Nephron (organoid): ENCODE results near the gene LRIG2.

Experiments
- H3K27ac Mint-ChIP-seq, 3 experiments: 2 replicates each; pipeline ENCODE4 v1.8.0; 2020; ENCODE audit warnings: mixed read lengths in 3 of 3, mild to moderate bottlenecking in 2 of 3, moderate library complexity in 1 of 3
- H3K27me3 Mint-ChIP-seq: 2 replicates; pipeline ENCODE4 v1.8.0; 2021; ENCODE audit warnings: low read depth, mild to moderate bottlenecking, moderate library complexity, mixed read lengths
- H3K36me3 Mint-ChIP-seq: 2 replicates; pipeline ENCODE4 v1.8.0; 2020; ENCODE audit warnings: low read depth, mixed read lengths
- H3K4me1 Mint-ChIP-seq: 2 replicates; pipeline ENCODE4 v1.8.0; 2020; ENCODE audit warnings: mixed read lengths
- H3K4me3 Mint-ChIP-seq, 3 experiments: 2 replicates each; pipeline ENCODE4 v1.8.0; 2020; ENCODE audit warnings: mild to moderate bottlenecking in 3 of 3, mixed read lengths in 3 of 3, moderate library complexity in 2 of 3
- H3K9me3 Mint-ChIP-seq: 2 replicates; pipeline ENCODE4 v1.8.0; 2020; ENCODE audit warnings: mixed read lengths
- CTCF ChIP-seq, 3 experiments: fragments of 200-600 bp; sonication (generic); IDR thresholded peaks; one replicate each; pipeline ENCODE4 v1.5.0; 2021; ENCODE audit warnings: antibody characterized with exemption in 3 of 3; ENCODE audit not compliant: unreplicated experiment in 3 of 3

LRIG2 gene

GRCh38 chr1:113136476-113136875 is 63.5 kb downstream of the LRIG2 start:
- peaks cover 15% of the 10 kb centered on the region for H3K36me3 Mint-ChIP-seq
- H3K27ac Mint-ChIP-seq: peak overlapping the region in 2 of 3 experiments; percentile 34
- H3K4me3 Mint-ChIP-seq: no peak overlapping the region
- no peaks in the 10 kb centered on the region for H3K27me3 Mint-ChIP-seq
- no peak for TF ChIP-seq CTCF (IDR thresholded peaks at IDR 0.05; ENCODE audit: unreplicated experiment in 3 of 3)
- peaks cover 18% of the 10 kb centered on the region for H3K4me1 Mint-ChIP-seq
- no peaks in the 10 kb centered on the region for H3K9me3 Mint-ChIP-seq

GRCh38 chr1:113137563-113137962 is 64.6 kb downstream of the LRIG2 start:
- peaks cover 29% of the 10 kb centered on the region for H3K4me1 Mint-ChIP-seq
- TF ChIP-seq CTCF (IDR thresholded peaks at IDR 0.05; ENCODE audit: unreplicated experiment in 3 of 3): no peak
- H3K9me3 Mint-ChIP-seq: no peaks in the 10 kb centered on the region
- H3K36me3 Mint-ChIP-seq: peaks cover 6% of the 10 kb centered on the region
- H3K27me3 Mint-ChIP-seq: no peaks in the 10 kb centered on the region
- H3K27ac Mint-ChIP-seq: no peak overlapping the region
- no peak overlapping the region for H3K4me3 Mint-ChIP-seq

- no peaks in the 10 kb centered on the region for H3K9me3 Mint-ChIP-seq
- TF ChIP-seq CTCF (IDR thresholded peaks at IDR 0.05; ENCODE audit: unreplicated experiment in 3 of 3): no peak
- peaks cover 37% of the 10 kb centered on the region for H3K4me1 Mint-ChIP-seq
- H3K27ac Mint-ChIP-seq: no peak overlapping the region
- H3K36me3 Mint-ChIP-seq: peaks cover 6% of the 10 kb centered on the region
- no peaks in the 10 kb centered on the region for H3K27me3 Mint-ChIP-seq
- H3K4me3 Mint-ChIP-seq: no peak overlapping the region
Observed at GRCh38 chr1:113138778-113139177, 65.8 kb downstream of the LRIG2 start.

GRCh38 chr1:113140176-113140575 is 67.2 kb downstream of the LRIG2 start:
- Mint-ChIP-seq H3K4me1 (peaks cover 37% of the 10 kb centered on the region), H3K27me3 (no peaks in the 10 kb centered on the region), H3K4me3 (no peak overlapping the region), H3K36me3 (no peaks in the 10 kb centered on the region), H3K27ac (peak overlapping the region in 2 of 3 experiments; percentile 79 to 97), H3K9me3 (no peaks in the 10 kb centered on the region)
- no peak for TF ChIP-seq CTCF (IDR thresholded peaks at IDR 0.05; ENCODE audit: unreplicated experiment in 3 of 3)

GRCh38 chr1:113140588-113141446 is 67.8 kb downstream of the LRIG2 start:
- peak overlapping the region; percentile 79 to 97 (median 79) for H3K27ac Mint-ChIP-seq
- no peak overlapping the region for H3K4me3 Mint-ChIP-seq

More at GRCh38 chr1:113140588-113141446, 67.8 kb downstream of the LRIG2 start:
- H3K9me3 Mint-ChIP-seq: no peaks in the 10 kb centered on the region
- no peaks in the 10 kb centered on the region for H3K27me3 Mint-ChIP-seq
- no peaks in the 10 kb centered on the region for H3K36me3 Mint-ChIP-seq
- TF ChIP-seq CTCF (IDR thresholded peaks at IDR 0.05; ENCODE audit: unreplicated experiment in 3 of 3): peak; percentile 85 to 87 (median 86)
- H3K4me1 Mint-ChIP-seq: peaks cover 37% of the 10 kb centered on the region
